H9 (cell line): ENCODE data around the gene IPO13. TPM values are rescaled to one million over a fixed set of nuclear protein-coding genes. Genes with fewer than 3 reads are reported as not detected.

Experiments used
- DNase-seq: peaks from one replicate; pipeline ENCODE4 v3.0.0-alpha.2; 2017
- H2AFZ ChIP-seq: one replicate; pipeline ENCODE4 v1.6.1; 2013; ENCODE audit warnings: mild to moderate bottlenecking, low read length, control low read depth, moderate library complexity
- H2AK5ac ChIP-seq: 2 replicates; pipeline ENCODE4 v1.6.1; 2013; ENCODE audit warnings: low read length, control low read depth, mixed read lengths; ENCODE audit not compliant: insufficient read length
- H2BK120ac ChIP-seq: one replicate; pipeline ENCODE4 v1.6.1; 2013; ENCODE audit warnings: low read depth, mild to moderate bottlenecking, low read length, control low read depth, inconsistent platforms; ENCODE audit not compliant: poor library complexity, severe bottlenecking
- H2BK12ac ChIP-seq: 2 replicates; pipeline ENCODE4 v1.6.1; 2013; ENCODE audit warnings: low read length, control low read depth, mixed read lengths, low read depth; ENCODE audit not compliant: insufficient read length
- H2BK15ac ChIP-seq: 2 replicates; pipeline ENCODE4 v1.6.1; 2013; ENCODE audit warnings: low read depth, low read length, control low read depth
- H2BK20ac ChIP-seq: one replicate; pipeline ENCODE4 v1.6.1; 2013; ENCODE audit warnings: low read depth, mild to moderate bottlenecking, low read length, control low read depth, inconsistent platforms; ENCODE audit not compliant: poor library complexity, severe bottlenecking
- H2BK5ac ChIP-seq: 2 replicates; pipeline ENCODE4 v1.6.1; 2013; ENCODE audit warnings: low read length, control low read depth, mixed read lengths; ENCODE audit not compliant: insufficient read length
- H3K14ac ChIP-seq: 2 replicates; pipeline ENCODE4 v1.6.1; 2013; ENCODE audit warnings: low read length, control low read depth; ENCODE audit not compliant: insufficient read depth
- H3K18ac ChIP-seq: 2 replicates; pipeline ENCODE4 v1.6.1; 2013; ENCODE audit warnings: low read depth, mild to moderate bottlenecking, mixed read lengths, low read length, control low read depth; ENCODE audit not compliant: insufficient read length
- H3K23ac ChIP-seq: 2 replicates; pipeline ENCODE4 v1.6.1; 2013; ENCODE audit warnings: low read length, control low read depth, mixed read lengths, low read depth; ENCODE audit not compliant: insufficient read length
- H3K23me2 ChIP-seq: 2 replicates; pipeline ENCODE4 v1.6.1; 2013; ENCODE audit warnings: low read depth, mild to moderate bottlenecking, mixed read lengths, low read length, control low read depth; ENCODE audit not compliant: insufficient read length, poor library complexity, severe bottlenecking
- H3K27ac ChIP-seq: 2 replicates; pipeline ENCODE4 v1.5.1; 2013; ENCODE audit warnings: low read length, control low read depth, mixed read lengths, low read depth; ENCODE audit not compliant: insufficient read length
- H3K27me3 ChIP-seq: 2 replicates; pipeline ENCODE4 v1.6.1; 2013; ENCODE audit warnings: low read length, control low read depth, inconsistent platforms; ENCODE audit not compliant: insufficient read depth
- H3K4ac ChIP-seq: 2 replicates; pipeline ENCODE4 v1.6.1; 2013; ENCODE audit warnings: low read depth, mild to moderate bottlenecking, control low read depth, inconsistent platforms, low read length, moderate library complexity
- H3K4me1 ChIP-seq: 2 replicates; pipeline ENCODE4 v1.6.1; 2013; ENCODE audit warnings: low read length, control low read depth, inconsistent platforms; ENCODE audit not compliant: insufficient read depth
- H3K4me2 ChIP-seq: 2 replicates; pipeline ENCODE4 v1.6.1; 2013; ENCODE audit warnings: low read length, control low read depth, mixed read lengths; ENCODE audit not compliant: insufficient read length, insufficient read depth
- H3K56ac ChIP-seq: 2 replicates; pipeline ENCODE4 v1.6.1; 2013; ENCODE audit warnings: low read depth, mild to moderate bottlenecking, mixed read lengths, low read length, control low read depth; ENCODE audit not compliant: insufficient read length
- H3K79me1 ChIP-seq: 2 replicates; pipeline ENCODE4 v1.6.1; 2013; ENCODE audit warnings: low read depth, mild to moderate bottlenecking, moderate library complexity, low read length, control low read depth, inconsistent platforms; ENCODE audit not compliant: insufficient read depth, poor library complexity, severe bottlenecking
- H3K79me2 ChIP-seq: 2 replicates; pipeline ENCODE4 v1.6.1; 2013; ENCODE audit warnings: low read length, control low read depth, inconsistent platforms; ENCODE audit not compliant: insufficient read depth
- H3K9ac ChIP-seq: 2 replicates; pipeline ENCODE4 v1.6.1; 2013; ENCODE audit warnings: low read length, control low read depth, mixed read lengths; ENCODE audit not compliant: insufficient read length; ENCODE audit errors: extremely low read depth
- H3K9me3 ChIP-seq: one replicate; pipeline ENCODE4 v1.6.1; 2013; ENCODE audit warnings: low read depth, low read length, inconsistent platforms; ENCODE audit not compliant: control insufficient read depth
- H3T11ph ChIP-seq: one replicate; pipeline ENCODE4 v1.6.1; 2013; ENCODE audit warnings: mild to moderate bottlenecking, low read length, control low read depth, inconsistent platforms
- H4K20me1 ChIP-seq: one replicate; pipeline ENCODE4 v1.6.1; 2013; ENCODE audit not compliant: control insufficient read depth, insufficient read length, insufficient read depth
- H4K5ac ChIP-seq: 2 replicates; pipeline ENCODE4 v1.6.1; 2013; ENCODE audit warnings: low read depth, mild to moderate bottlenecking, mixed read lengths, low read length, control low read depth; ENCODE audit not compliant: insufficient read length
- H4K8ac ChIP-seq: replicated peaks from 2 replicates; pipeline ENCODE4 v1.6.1; 2013; ENCODE audit warnings: low read length, control low read depth, mixed read lengths, low read depth; ENCODE audit not compliant: insufficient read length
- H4K91ac ChIP-seq: 2 replicates; pipeline ENCODE4 v1.6.1; 2013; ENCODE audit warnings: low read depth, mild to moderate bottlenecking, moderate library complexity, mixed read lengths, low read length, control low read depth; ENCODE audit not compliant: insufficient read length
- H3K27ac Mint-ChIP-seq, 3 experiments: 2 replicates in 2 of 3; 3 replicates in 1 of 3; pipeline ENCODE4 v1.8.0; 2020 to 2021; ENCODE audit warnings: mixed read lengths in 3 of 3, mild to moderate bottlenecking in 1 of 3, moderate library complexity in 1 of 3
- H3K27me3 Mint-ChIP-seq: 2 replicates; pipeline ENCODE4 v1.8.0; 2021; ENCODE audit warnings: low read depth, mild to moderate bottlenecking, moderate library complexity, mixed read lengths
- H3K36me3 Mint-ChIP-seq, 3 experiments: 2 replicates in 2 of 3; 3 replicates in 1 of 3; pipeline ENCODE4 v1.8.0; 2020 to 2021; ENCODE audit warnings: low read depth in 3 of 3, mixed read lengths in 3 of 3; ENCODE audit not compliant: insufficient read depth in 1 of 3
- H3K4me1 Mint-ChIP-seq, 2 experiments: 2 replicates each; pipeline ENCODE4 v1.8.0; 2020; ENCODE audit warnings: mixed read lengths in 2 of 2
- H3K4me3 Mint-ChIP-seq, 2 experiments: 2 replicates in 1 of 2; 3 replicates in 1 of 2; pipeline ENCODE4 v1.8.0; 2020 to 2021; ENCODE audit warnings: mild to moderate bottlenecking in 2 of 2, mixed read lengths in 2 of 2, moderate library complexity in 1 of 2
- H3K9me3 Mint-ChIP-seq, 2 experiments: 2 replicates in 1 of 2; 3 replicates in 1 of 2; pipeline ENCODE4 v1.8.0; 2020; ENCODE audit warnings: mild to moderate bottlenecking in 2 of 2, mixed read lengths in 2 of 2, moderate library complexity in 1 of 2
- whole genome bisulfite sequencing: extraction: QIAGEN DNeasy Blood & Tissue Kit; methylation state at CpG from one replicate; pipeline ENCODE4 v1.1.7; 2013; ENCODE audit warnings: missing lambda C conversion rate, low lambda C conversion rate, mixed read lengths; ENCODE audit not compliant: insufficient read length; ENCODE audit errors: extremely low coverage; 5-methylcytosine and 5-hydroxymethylcytosine counted together
- total RNA-seq: library from RNA; stranded (reverse); gene quantifications from 2 replicates; pipeline ENCODE4 v1.2.1, GENCODE V29; 2021
- TF ChIP-seq, protein P1 (sequence below): fragments of 200-600 bp; sonication (generic); conservative IDR thresholded peaks from 3 replicates; pipeline ENCODE4 v1.8.0; 2021; ENCODE audit warnings: antibody characterized with exemption, mild to moderate bottlenecking

Gene IPO13
- total RNA-seq, 1 experiment from 2014 or later: 24.5 TPM

DNA sequence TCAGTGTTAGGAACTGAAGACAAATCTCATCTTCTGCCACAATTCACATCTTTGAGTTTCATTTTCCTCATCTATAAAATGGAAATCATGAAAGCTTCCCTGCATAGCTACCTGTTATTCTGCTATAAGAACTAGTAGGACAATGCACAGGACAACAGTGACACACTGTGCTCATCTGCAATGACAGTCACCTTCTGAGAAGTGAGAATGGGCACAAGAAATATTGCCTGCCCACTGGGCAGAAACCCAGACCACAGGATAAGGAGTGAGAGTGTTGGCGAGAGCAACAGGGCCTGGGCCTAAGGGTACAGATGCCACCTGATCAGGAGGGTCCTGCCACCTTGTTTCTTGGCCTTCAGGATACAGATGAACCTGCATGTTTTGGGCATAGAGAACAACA lies 36.4 kb upstream of the IPO13 start:
- Mint-ChIP-seq H3K36me3 (no peaks in the 10 kb centered on the region), H3K4me3 (no peak overlapping the region), H3K4me1 (peaks cover 32 to 34% of the 10 kb centered on the region in 2 experiments), H3K27ac (peak overlapping the region in 1 of 3 experiments; percentile 40; a peak in 1 of 7 replicates), H3K27me3 (peaks cover 5% of the 10 kb centered on the region), H3K9me3 (no peaks in the 10 kb centered on the region)
- Histone ChIP-seq H3K79me1 (no peaks in the 10 kb centered on the region), H2AFZ (no peak overlapping the region), H4K8ac (no peak overlapping the region), H4K5ac (no peak overlapping the region), H4K20me1 (no peaks in the 10 kb centered on the region), H3K79me2 (no peaks in the 10 kb centered on the region), H3K9ac (no peak overlapping the region), H2AK5ac (no peak overlapping the region), H3K14ac (no peak overlapping the region), H3K9me3 (no peaks in the 10 kb centered on the region), H3K27me3 (no peaks in the 10 kb centered on the region), H2BK5ac (no peak overlapping the region), H3K4ac (no peak overlapping the region), H2BK20ac (no peak overlapping the region), H3K4me2 (no peak overlapping the region), H3K23ac (no peak overlapping the region), H3K27ac (no peak overlapping the region), H2BK12ac (no peak overlapping the region), H2BK120ac (no peak overlapping the region), H2BK15ac (no peak overlapping the region), H4K91ac (no peak overlapping the region), H3K56ac (no peak overlapping the region), H3K18ac (no peak overlapping the region), H3K4me1 (peaks cover 11% of the 10 kb centered on the region), H3K23me2 (no peaks in the 10 kb centered on the region), H3T11ph (no peak overlapping the region)
- TF ChIP-seq, protein P1, sequence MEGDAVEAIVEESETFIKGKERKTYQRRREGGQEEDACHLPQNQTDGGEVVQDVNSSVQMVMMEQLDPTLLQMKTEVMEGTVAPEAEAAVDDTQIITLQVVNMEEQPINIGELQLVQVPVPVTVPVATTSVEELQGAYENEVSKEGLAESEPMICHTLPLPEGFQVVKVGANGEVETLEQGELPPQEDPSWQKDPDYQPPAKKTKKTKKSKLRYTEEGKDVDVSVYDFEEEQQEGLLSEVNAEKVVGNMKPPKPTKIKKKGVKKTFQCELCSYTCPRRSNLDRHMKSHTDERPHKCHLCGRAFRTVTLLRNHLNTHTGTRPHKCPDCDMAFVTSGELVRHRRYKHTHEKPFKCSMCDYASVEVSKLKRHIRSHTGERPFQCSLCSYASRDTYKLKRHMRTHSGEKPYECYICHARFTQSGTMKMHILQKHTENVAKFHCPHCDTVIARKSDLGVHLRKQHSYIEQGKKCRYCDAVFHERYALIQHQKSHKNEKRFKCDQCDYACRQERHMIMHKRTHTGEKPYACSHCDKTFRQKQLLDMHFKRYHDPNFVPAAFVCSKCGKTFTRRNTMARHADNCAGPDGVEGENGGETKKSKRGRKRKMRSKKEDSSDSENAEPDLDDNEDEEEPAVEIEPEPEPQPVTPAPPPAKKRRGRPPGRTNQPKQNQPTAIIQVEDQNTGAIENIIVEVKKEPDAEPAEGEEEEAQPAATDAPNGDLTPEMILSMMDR: no peak
- DNase-seq: no peak
- WGBS: no CpG with 5 or more reads among the region's 1 CpG
